HG02571 (cell line): Measurements from ENCODE around the gene PLA2G7.
"Not testable (repeated sequence)": the region's sequence is repeated elsewhere in the genome, so short reads cannot be mapped to it uniquely, and the experiment has no call there.

Experiments used
- ATAC-seq: cut with Tn5 transposase; IDR thresholded peaks from one replicate; pipeline ENCODE4 v1.9.1; 2021; ENCODE audit warnings: mild to moderate bottlenecking, moderate library complexity; ENCODE audit not compliant: unreplicated experiment

Gene PLA2G7

DNA sequence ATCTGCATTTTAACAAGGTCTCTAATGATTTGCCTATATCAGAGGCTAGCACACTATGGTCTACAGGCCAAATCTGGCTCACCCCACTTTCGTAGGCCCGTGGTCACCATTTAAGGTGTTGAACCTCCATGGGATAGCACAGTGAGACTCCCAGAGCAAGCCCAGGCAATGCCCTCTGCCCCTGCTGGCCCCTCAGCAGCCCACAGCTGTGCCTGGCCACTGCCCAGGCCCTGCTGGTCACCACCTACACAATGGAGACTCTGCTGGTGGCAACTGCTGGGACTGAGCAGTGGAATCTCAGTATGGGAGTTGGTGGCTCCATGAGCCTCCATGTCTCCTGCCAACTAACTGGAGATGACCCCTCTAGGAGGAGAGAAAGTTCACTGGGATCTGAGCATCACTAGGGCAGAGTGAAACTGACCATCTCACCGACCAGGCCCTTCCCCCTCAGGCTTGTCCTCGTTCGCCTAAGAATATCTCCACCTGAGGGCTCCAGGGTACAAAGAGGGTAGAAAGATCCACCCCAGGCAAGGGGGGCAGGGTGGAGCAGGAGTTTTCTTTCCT lies 13.8 kb upstream of the PLA2G7 start:
- no peak for ATAC-seq

DNA sequence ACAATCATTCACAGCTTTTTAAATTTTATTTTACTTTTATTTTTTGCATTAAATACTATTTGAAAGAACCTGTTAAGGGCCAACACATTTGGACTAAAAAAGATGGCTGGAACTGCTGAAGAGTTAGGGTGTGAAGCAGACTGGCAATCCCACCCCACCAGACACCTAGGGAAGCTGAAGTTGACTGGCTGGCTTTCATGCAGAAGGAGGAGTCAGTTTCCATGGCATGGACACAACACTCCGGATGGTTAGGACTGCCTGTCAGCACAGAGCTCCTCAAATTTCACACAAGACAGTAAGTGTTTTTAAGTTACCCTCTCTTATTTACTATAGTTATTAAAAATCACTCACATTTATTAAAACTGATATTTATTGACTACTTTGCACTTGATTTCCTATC lies 11.5 kb upstream of the PLA2G7 start, which contains the start of gene ANKRD66:
Gene ANKRD66, plus strand, starts transcription at position 238 of the 400 bp plus-strand sequence. CDS start 5,016 bp downstream, outside the sequence.
- ATAC-seq, result no peak

- no peak for ATAC-seq
Measured at GRCh38 chr6:46745973-46746372, 10.8 kb upstream of the PLA2G7 start.

GRCh38 chr6:46744159-46744725 lies 9.1 kb upstream of the PLA2G7 start:
- ATAC-seq, result not testable (repeated sequence)

- ATAC-seq, result no peak
Measured at GRCh38 chr6:46743425-46744158, 8.4 kb upstream of the PLA2G7 start.

DNA sequence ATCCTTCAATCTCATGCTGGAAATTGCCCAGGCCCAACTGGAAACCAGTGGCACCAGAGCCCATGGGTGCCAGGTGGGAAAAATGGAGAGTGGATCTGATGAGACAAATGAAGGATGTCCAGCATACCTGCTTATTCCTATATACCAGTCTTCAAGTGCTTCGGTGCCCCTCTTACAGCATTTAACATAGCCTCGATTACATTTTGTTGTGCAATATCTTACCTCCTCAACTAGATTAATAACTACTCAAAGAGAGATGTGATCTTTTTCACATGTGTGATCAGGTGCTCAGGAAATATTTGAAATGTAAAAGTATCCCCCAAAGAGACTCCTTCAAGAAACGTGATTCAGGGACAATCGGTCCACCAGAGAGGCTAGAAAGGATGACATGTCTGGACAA lies 6.7 kb upstream of the PLA2G7 start:
- no peak for ATAC-seq

DNA sequence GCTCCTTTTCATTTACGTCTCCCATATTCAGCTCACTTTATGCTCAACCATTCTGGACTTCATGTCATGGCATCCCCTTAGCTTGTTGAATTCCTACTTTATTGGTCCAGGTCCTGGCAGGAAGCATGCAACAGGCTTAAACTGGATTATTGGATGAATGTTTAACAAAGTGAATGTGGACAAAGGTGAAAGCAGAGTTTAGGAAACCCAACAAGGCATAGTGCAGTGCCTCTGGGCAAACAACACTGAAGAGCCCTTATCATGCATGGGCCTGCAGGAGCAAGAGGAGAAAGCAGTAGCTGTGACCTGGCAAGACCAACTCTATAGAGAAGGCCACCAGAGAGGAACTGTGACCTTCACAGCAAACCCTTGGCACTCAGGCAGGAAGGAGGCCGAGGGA lies 6.3 kb upstream of the PLA2G7 start:
- ATAC-seq, result no peak

GRCh38 chr6:46736906-46737305 lies 1.7 kb upstream of the PLA2G7 start:
- no peak for ATAC-seq

DNA sequence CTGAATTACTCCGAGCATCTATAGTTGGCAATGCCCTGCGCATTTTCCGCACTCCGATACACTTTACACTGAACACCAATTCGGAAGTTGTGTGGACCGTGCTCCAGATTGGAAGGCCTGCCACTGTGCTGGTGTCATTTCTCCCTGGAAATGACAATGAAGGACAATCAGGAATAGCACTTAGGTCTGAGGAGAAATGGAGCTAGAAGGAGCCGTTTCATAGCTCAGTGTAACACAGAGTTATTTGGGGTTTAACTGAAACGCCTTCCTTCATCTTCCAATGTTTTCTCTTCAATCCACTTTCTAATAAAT lies 501 bp upstream of the PLA2G7 start:
- no peak for ATAC-seq

GRCh38 chr6:46733341-46733801 lies 1.8 kb downstream of the PLA2G7 start:
- no peak for ATAC-seq

DNA sequence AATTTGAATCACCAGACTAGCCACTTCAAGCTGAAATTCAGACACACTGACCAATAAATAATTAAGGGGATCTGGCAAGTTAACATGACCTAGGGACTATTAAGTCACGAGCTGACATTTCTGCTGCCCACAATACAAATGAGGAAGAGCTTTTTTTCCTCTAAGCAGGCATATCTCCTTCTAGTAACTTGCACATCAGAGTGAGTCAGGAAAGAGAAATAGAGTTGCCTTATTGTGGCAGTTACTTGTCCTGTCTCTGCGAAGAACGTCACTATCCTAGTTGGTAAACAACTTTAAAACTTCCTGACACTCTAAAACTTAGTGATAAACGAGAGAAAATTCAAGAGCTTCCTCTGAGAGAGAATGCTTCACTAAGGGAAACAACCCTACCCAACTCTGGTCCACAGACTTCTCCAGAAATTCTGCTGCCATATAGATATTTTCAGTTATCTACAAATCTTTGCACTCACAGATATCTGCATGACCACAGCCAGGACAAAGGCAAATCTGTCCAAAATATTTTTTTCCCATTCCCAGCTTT lies 4.2 kb downstream of the PLA2G7 start:
- no peak for ATAC-seq

DNA sequence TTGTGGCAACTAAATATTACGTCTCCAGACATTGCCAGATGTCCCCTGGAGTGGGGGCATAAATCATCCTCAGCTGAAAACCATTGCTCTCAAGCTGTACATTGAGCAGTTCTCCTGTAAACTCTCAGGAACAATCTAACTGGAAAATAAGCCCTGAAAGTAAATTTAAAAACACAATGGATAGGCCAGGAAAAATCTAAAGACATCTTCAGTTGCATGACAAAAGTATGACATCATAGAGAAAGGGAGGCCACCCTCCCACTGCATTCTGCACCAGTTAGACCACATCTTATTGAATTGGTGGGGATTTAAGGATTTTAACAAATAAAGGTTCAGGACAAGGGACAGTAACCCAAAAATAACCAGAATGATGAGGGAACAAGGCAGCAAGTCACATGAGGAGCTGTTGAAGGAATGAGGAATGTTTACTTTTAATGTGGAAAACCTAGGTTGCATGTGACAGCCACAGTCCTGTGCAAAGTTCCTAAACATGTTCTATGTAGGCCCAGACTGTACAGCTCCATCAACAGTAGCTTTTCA lies 5.3 kb downstream of the PLA2G7 start:
- no peak for ATAC-seq

DNA sequence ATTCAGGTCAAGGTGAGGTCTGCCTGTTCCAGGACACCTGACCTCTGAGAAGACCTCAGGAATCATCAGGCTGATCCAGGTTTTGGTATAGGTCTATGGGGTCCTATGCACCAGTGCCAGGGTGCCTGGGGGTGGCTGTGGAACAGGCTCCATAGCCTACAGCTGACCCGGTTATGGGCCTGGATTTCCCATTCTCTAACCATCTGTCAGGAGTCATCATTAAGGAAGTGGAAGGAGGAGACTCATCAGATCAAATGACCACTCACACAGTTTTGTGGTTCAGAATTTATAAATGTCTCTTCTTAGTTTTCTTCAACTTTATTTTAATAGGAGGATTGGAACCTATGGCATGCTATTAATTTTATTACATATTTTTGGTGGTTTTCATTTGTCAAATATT lies 14.8 kb downstream of the PLA2G7 start:
- ATAC-seq, result no peak

DNA sequence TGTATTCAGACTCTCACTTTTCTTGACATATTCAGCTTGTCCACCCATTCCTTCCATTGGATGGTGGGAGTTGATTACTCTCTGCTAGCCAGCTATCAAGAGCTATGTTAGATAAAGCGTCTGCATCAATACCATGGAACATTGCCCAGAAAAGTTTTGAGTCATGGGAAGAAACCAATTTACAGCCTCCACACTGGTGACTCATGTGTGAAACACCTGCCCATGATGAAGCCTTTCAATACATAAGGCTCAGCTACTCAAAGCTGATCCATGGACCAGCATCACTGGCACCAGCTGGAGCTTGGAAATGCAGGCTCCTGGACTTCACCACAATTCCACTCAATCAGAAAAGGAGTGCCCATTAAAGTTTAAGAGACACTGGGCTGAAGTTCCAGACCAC lies 16.1 kb downstream of the PLA2G7 start:
- ATAC-seq, result no peak

DNA sequence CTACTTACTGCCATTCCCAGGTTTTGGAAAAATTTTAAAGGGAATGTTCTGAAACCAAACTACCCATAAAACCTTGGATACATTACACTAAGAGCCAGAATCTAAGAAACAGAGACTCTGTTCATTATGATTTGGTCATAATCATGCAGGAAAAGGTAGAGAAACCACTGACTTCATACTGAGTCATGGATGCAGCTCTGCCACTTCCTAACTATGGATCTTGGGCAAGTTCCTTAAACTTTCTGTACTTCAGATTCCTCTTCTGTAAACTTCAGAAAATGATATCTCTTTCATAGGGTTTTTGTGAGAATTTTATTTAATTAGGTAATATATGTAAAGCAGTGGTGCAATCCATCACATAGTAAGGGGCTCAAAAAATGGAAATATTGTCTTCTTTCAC lies 20.0 kb downstream of the PLA2G7 start:
- no peak for ATAC-seq

DNA sequence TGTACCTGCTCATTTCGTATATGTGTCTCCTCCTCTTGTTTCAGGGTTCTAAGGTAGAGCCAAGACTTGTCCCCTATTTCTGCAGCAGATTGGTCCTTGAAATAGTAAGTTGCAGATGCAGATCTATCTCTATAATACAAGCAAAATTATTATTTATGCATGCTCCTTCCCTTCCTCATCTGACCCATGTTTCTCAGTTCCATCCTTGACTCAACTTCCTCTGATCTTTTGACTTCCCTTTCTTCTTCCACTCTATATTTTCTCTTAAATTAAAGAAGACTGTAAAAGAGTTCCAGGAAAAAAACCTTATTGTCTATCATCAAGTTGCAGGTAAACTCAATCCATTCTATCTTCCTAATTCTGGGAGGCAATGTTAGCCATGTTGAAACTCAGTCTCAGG lies 23.7 kb downstream of the PLA2G7 start:
- no peak for ATAC-seq

GRCh38 chr6:46706464-46706863 lies 28.7 kb downstream of the PLA2G7 start:
- no peak for ATAC-seq

- ATAC-seq, result no peak
Measured at GRCh38 chr6:46704562-46704961, 30.6 kb downstream of the PLA2G7 start.

GRCh38 chr6:46699970-46700369 lies 35.2 kb downstream of the PLA2G7 start:
- no peak for ATAC-seq

DNA sequence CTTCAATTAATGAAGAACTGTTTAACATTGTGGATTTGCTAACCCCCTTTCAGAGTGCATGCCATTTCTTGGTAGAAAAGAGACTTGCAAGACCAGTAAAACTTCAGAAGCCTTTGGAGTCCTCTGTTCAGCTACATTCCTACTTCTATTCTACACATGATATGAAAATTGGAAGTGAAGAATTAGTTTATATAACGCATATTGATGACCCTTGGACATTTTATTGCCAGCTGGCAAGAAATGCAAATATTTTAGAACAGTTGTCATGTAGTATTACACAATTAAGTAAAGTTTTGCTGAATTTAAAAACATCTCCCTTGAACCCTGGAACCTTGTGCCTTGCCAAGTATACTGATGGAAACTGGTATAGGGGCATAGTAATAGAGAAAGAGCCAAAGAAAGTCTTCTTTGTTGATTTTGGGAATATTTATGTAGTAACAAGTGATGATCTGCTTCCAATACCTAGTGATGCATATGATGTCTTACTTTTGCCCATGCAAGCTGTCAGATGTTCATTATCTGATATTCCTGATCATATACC lies 44.2 kb downstream of the PLA2G7 start:
- ATAC-seq, result no peak

DNA sequence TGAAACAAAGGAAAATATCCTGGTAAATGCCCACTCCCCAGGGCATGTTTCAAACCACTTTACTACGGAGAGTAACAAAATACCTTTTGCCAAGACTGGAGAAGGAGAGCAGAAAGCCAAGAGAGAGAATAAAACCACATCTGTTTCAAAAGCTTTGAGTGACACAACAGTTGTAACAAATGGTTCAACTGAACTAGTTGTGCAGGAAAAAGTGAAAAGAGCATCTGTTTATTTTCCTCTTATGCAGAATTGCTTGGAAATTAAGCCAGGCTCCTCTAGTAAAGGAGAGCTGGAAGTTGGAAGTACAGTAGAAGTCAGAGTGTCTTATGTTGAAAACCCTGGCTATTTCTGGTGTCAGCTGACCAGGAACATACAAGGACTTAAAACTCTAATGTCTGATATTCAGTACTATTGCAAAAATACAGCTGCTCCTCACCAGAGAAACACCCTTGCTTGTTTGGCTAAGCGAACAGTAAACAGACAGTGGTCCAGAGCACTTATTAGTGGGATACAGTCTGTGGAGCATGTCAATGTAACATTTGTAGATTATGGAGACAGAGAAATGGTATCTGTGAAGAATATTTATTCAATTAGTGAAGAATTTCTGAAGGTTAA lies 44.9 kb downstream of the PLA2G7 start:
- ATAC-seq, result no peak
